SKM-1 (cell line): ENCODE data around the gene KIAA0930.
"Not testable (repeated sequence)": the region's sequence is repeated elsewhere in the genome, so short reads cannot be mapped to it uniquely, and the experiment has no call there.

Experiments used
- DNase-seq: peaks from one replicate; lab custom pipeline; 2025; ENCODE audit not compliant: unreplicated experiment; lab: John Stamatoyannopoulos, UW

The KIAA0930 gene

GRCh38 chr22:45202333-45203149 lies 38.2 kb downstream of the KIAA0930 start:
- DNase-seq: no peak

- DNase-seq: no peak
Observed at GRCh38 chr22:45201678-45202332, 38.9 kb downstream of the KIAA0930 start.

GRCh38 chr22:45200860-45201511 lies 39.7 kb downstream of the KIAA0930 start:
- DNase-seq: no peak

GRCh38 chr22:45200230-45200629 lies 40.5 kb downstream of the KIAA0930 start:
- no peak for DNase-seq

- DNase-seq: no peak
Observed at GRCh38 chr22:45199723-45200122, 41.0 kb downstream of the KIAA0930 start.

GRCh38 chr22:45198463-45198795 lies 42.3 kb downstream of the KIAA0930 start:
- DNase-seq: no peak

GRCh38 chr22:45197606-45198462 lies 42.9 kb downstream of the KIAA0930 start:
- no peak for DNase-seq

GRCh38 chr22:45196926-45197605 lies 43.6 kb downstream of the KIAA0930 start:
- DNase-seq: no peak

GRCh38 chr22:45196308-45196707 lies 44.4 kb downstream of the KIAA0930 start:
- no peak for DNase-seq

- no peak for DNase-seq
Observed at GRCh38 chr22:45195616-45196015, 45.1 kb downstream of the KIAA0930 start.

GRCh38 chr22:45194686-45195085 lies 46.0 kb downstream of the KIAA0930 start:
- no peak for DNase-seq

- no peak for DNase-seq
Observed at GRCh38 chr22:45192701-45193187, 48.0 kb downstream of the KIAA0930 start.

GRCh38 chr22:45191746-45192145 lies 48.9 kb downstream of the KIAA0930 start:
- not testable (repeated sequence) for DNase-seq

- no peak for DNase-seq
Observed at GRCh38 chr22:45190202-45190872, 50.4 kb downstream of the KIAA0930 start.

- no peak for DNase-seq
Observed at GRCh38 chr22:45188779-45189178, 51.9 kb downstream of the KIAA0930 start.

GRCh38 chr22:45187891-45188290 lies 52.8 kb downstream of the KIAA0930 start:
- DNase-seq: no peak

- no peak for DNase-seq
Observed at GRCh38 chr22:45185718-45186514, 54.8 kb downstream of the KIAA0930 start.

GRCh38 chr22:45183974-45184373 lies 56.7 kb downstream of the KIAA0930 start:
- DNase-seq: no peak

- no peak for DNase-seq
Observed at GRCh38 chr22:45181766-45182165, 58.9 kb downstream of the KIAA0930 start.
